HL-60 (cell line): ENCODE measurements around the gene SIRPD.

Experiments used
- GABPA ChIP-seq: IDR thresholded peaks from 2 replicates; pipeline ENCODE4 v1.6.1; 2012; ENCODE audit warnings: low read depth
- POLR2AphosphoS5 ChIP-seq: IDR thresholded peaks from 2 replicates; pipeline ENCODE4 v1.6.1; 2012; ENCODE audit warnings: low read depth
- SPI1 ChIP-seq: IDR thresholded peaks from 2 replicates; pipeline ENCODE4 v1.6.1; 2012; ENCODE audit warnings: low read depth, mild to moderate bottlenecking, borderline replicate concordance
- TF ChIP-seq, protein P1 (sequence below): IDR thresholded peaks from one replicate; pipeline ENCODE4 v1.5.1; 2011; ENCODE audit warnings: low read length, control low read depth, inconsistent platforms; ENCODE audit not compliant: insufficient read depth
- TF ChIP-seq, protein P2 (sequence below): IDR thresholded peaks from 2 replicates; pipeline ENCODE4 v1.6.1; 2012; ENCODE audit warnings: low read depth; ENCODE audit not compliant: insufficient replicate concordance

DNA sequence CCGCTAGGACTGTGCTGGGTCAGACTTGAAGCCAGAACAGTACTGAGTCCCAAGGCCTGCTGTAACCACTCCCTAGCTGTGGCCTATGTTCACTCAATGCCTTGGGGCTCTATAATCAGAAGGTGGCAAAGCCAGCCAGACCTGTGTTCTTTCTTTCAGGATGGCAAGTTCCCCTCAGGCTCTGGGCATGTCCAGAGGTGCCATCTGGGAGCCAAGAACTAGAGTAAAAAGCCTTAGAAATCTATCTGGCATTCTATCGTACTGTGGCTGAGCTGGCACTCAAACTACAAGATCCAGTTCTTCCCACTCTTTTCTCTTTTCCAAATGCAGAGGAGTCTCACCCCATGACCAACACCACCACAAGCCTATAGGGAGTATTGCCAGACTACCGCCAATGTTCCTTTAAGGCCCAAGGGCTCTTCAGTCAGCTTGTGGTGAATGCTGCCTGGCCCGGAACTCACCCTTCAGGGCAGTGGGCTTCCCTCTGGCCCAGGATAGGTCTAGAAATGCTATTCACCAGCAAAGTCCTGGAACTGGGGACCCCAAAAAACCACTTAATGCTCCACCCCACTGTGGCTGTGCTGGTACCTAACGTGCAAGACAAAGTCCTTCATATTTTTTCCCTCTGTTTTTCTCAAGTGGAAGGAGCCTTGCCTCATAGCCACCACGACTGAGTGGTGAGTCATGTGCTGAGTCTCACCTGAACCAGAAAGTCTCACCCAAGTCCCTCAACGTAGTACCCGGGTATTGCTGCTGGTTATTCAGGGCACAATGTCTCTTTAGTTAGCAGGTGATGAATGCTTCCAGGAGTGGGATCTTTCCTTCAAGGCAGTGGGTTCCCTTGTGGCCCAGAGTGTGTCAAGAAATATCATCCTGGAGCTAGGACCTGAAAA, 57.7 kb downstream of the SIRPD start:
- TF ChIP-seq, protein P1, sequence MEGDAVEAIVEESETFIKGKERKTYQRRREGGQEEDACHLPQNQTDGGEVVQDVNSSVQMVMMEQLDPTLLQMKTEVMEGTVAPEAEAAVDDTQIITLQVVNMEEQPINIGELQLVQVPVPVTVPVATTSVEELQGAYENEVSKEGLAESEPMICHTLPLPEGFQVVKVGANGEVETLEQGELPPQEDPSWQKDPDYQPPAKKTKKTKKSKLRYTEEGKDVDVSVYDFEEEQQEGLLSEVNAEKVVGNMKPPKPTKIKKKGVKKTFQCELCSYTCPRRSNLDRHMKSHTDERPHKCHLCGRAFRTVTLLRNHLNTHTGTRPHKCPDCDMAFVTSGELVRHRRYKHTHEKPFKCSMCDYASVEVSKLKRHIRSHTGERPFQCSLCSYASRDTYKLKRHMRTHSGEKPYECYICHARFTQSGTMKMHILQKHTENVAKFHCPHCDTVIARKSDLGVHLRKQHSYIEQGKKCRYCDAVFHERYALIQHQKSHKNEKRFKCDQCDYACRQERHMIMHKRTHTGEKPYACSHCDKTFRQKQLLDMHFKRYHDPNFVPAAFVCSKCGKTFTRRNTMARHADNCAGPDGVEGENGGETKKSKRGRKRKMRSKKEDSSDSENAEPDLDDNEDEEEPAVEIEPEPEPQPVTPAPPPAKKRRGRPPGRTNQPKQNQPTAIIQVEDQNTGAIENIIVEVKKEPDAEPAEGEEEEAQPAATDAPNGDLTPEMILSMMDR = no peak
- TF ChIP-seq POLR2AphosphoS5 = no peak
- TF ChIP-seq, protein P2, sequence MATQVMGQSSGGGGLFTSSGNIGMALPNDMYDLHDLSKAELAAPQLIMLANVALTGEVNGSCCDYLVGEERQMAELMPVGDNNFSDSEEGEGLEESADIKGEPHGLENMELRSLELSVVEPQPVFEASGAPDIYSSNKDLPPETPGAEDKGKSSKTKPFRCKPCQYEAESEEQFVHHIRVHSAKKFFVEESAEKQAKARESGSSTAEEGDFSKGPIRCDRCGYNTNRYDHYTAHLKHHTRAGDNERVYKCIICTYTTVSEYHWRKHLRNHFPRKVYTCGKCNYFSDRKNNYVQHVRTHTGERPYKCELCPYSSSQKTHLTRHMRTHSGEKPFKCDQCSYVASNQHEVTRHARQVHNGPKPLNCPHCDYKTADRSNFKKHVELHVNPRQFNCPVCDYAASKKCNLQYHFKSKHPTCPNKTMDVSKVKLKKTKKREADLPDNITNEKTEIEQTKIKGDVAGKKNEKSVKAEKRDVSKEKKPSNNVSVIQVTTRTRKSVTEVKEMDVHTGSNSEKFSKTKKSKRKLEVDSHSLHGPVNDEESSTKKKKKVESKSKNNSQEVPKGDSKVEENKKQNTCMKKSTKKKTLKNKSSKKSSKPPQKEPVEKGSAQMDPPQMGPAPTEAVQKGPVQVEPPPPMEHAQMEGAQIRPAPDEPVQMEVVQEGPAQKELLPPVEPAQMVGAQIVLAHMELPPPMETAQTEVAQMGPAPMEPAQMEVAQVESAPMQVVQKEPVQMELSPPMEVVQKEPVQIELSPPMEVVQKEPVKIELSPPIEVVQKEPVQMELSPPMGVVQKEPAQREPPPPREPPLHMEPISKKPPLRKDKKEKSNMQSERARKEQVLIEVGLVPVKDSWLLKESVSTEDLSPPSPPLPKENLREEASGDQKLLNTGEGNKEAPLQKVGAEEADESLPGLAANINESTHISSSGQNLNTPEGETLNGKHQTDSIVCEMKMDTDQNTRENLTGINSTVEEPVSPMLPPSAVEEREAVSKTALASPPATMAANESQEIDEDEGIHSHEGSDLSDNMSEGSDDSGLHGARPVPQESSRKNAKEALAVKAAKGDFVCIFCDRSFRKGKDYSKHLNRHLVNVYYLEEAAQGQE = no peak
- no peak for TF ChIP-seq SPI1
- TF ChIP-seq GABPA = no peak
